HG02840 (cell line): ENCODE results near the gene CHIA.
"Not testable (repeated sequence)": the region's sequence is repeated elsewhere in the genome, so short reads cannot be mapped to it uniquely, and the experiment has no call there.

Experiments
- ATAC-seq: cut with Tn5 transposase; IDR thresholded peaks from one replicate; pipeline ENCODE4 v1.9.1; 2021; ENCODE audit warnings: mild to moderate bottlenecking, moderate library complexity, moderate number of reproducible peaks; ENCODE audit not compliant: unreplicated experiment, low FRiP score

Gene CHIA

GRCh38 chr1:111283838-111284237 is 6.8 kb upstream of the CHIA start:
- no peak for ATAC-seq

GRCh38 chr1:111285879-111286278 is 4.8 kb upstream of the CHIA start:
- no peak for ATAC-seq

GRCh38 chr1:111286912-111287311 is 3.7 kb upstream of the CHIA start:
- no peak for ATAC-seq

GRCh38 chr1:111289371-111289770 is 1.3 kb upstream of the CHIA start:
- no peak for ATAC-seq

GRCh38 chr1:111290104-111290503 is 547 bp upstream of the CHIA start:
- no peak for ATAC-seq

- no peak for ATAC-seq
These were observed 3.7 kb downstream of the CHIA start for GRCh38 chr1:111294390-111294789.

GRCh38 chr1:111302374-111302773 is 11.7 kb downstream of the CHIA start:
- no peak for ATAC-seq

- no peak for ATAC-seq
These were observed 19.0 kb downstream of the CHIA start for GRCh38 chr1:111309690-111310089.

- no peak for ATAC-seq
These were observed 27.9 kb downstream of the CHIA start for GRCh38 chr1:111318523-111318922.

- ATAC-seq, result no peak
These were observed 29.6 kb downstream of the CHIA start for GRCh38 chr1:111320066-111320879.

GRCh38 chr1:111323231-111323630 is 32.6 kb downstream of the CHIA start:
- no peak for ATAC-seq

- ATAC-seq, result no peak
These were observed 41.5 kb downstream of the CHIA start for GRCh38 chr1:111332190-111332589.

- no peak for ATAC-seq
These were observed 43.5 kb downstream of the CHIA start for GRCh38 chr1:111334169-111334568.

- ATAC-seq, result not testable (repeated sequence)
These were observed 44.7 kb downstream of the CHIA start for GRCh38 chr1:111335214-111335877.

- not testable (repeated sequence) for ATAC-seq
These were observed 48.2 kb downstream of the CHIA start for GRCh38 chr1:111338849-111339248.

- peak; percentile 92 for ATAC-seq
These were observed 55.6 kb downstream of the CHIA start for GRCh38 chr1:111346089-111346885.

GRCh38 chr1:111347026-111347425 is 56.4 kb downstream of the CHIA start:
- ATAC-seq, result no peak

- ATAC-seq, result no peak
These were observed 61.0 kb downstream of the CHIA start for GRCh38 chr1:111351700-111352099.

- no peak for ATAC-seq
These were observed 63.9 kb downstream of the CHIA start for GRCh38 chr1:111354584-111354983.

- ATAC-seq, result no peak
These were observed 68.3 kb downstream of the CHIA start for GRCh38 chr1:111358964-111359363.

GRCh38 chr1:111359376-111359775 is 68.7 kb downstream of the CHIA start:
- no peak for ATAC-seq
